Measurements from ENCODE around the gene CLEC4C.

GRCh38 chr12:7781274-7781673, 34.1 kb upstream of the CLEC4C start:
- no peak for TF ChIP-seq CTCF (IDR thresholded peaks at IDR 0.05 in 2 of 3, conservative IDR thresholded peaks at IDR 0.05 in 1 of 3; ENCODE audit: control insufficient read depth in 2 of 3, extremely low read depth in 1 of 3, insufficient read depth in 1 of 3, low read depth in 3 of 3, low read length in 3 of 3)
- no peak for TF ChIP-seq POLR2A (IDR thresholded peaks at IDR 0.05; ENCODE audit: low read depth, low read length)
- no peak for TF ChIP-seq MYC (IDR thresholded peaks at IDR 0.05; ENCODE audit: insufficient read depth, insufficient read length, insufficient replicate concordance, low read length, severe bottlenecking)
- no peak for TF ChIP-seq JUND (IDR thresholded peaks at IDR 0.05; ENCODE audit: low read depth, low read length)
- TF ChIP-seq NKRF (conservative IDR thresholded peaks at IDR 0.05): no peak
